NT2/D1 (cell line): Measurements from ENCODE around the gene PLA2G1B.

Experiments used
- YY1 ChIP-seq: IDR thresholded peaks from 2 replicates; pipeline ENCODE4 v1.6.1; 2011; ENCODE audit not compliant: insufficient read length, insufficient read depth
- ZNF274 ChIP-seq: IDR thresholded peaks from 2 replicates; pipeline ENCODE4 v1.6.1; 2011; ENCODE audit warnings: mild to moderate bottlenecking, low read depth, low read length

DNA sequence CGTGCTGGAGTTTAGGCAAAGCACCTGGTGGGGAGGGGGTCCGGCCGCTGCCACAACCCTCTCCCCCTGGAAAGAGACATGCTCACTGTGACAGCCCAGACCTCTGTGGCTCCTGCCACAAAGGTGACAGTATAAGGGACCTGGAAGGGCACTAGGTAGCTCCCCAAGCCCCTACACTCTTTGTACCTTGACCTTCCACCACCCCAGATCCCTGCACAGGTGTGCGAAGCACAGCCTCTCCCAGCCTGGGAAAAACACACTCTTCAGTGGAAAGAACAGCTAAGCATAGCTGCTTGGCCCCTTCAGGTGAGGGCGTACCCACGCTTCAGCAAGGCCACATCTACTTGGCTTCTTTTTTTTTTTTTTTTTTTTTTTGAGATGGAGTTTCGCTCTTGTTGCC is 4.9 kb upstream of the PLA2G1B start:
- no peak for TF ChIP-seq YY1
- no peak for TF ChIP-seq ZNF274
